K562 (cell line): ENCODE results near the gene THBS2.

Experiments
- EGR1 ChIP-seq: fragments of 450-650 bp; conservative IDR thresholded peaks from 2 replicates; pipeline ENCODE4 v1.6.1; 2017; ENCODE audit warnings: mild to moderate bottlenecking
- ZNF592 ChIP-seq: fragments of 450-650 bp; IDR thresholded peaks from 2 replicates; pipeline ENCODE4 v1.6.1; 2017; ENCODE audit warnings: antibody characterized with exemption, mild to moderate bottlenecking

- TF ChIP-seq EGR1 (no peak), ZNF592 (no peak)
These were observed 38.9 kb upstream of the THBS2 start for GRCh38 chr6:169292338-169293124.
